HEK293T (cell line): ENCODE results near the gene SEPTIN14.

ENCODE experiments used
- ARNT ChIP-seq: fragments of 450-650 bp; IDR thresholded peaks from 2 replicates; pipeline ENCODE4 v1.6.1; 2017; ENCODE audit warnings: mild to moderate bottlenecking
- BHLHE40 ChIP-seq: fragments of 450-650 bp; IDR thresholded peaks from 2 replicates; pipeline ENCODE4 v1.6.1; 2016; ENCODE audit warnings: mild to moderate bottlenecking, moderate library complexity, borderline replicate concordance
- FOXM1 ChIP-seq: fragments of 450-650 bp; IDR thresholded peaks from 2 replicates; pipeline ENCODE4 v1.6.1; 2017; ENCODE audit warnings: mild to moderate bottlenecking, borderline replicate concordance
- HDGF ChIP-seq: fragments of 450-650 bp; IDR thresholded peaks from 2 replicates; pipeline ENCODE4 v1.6.1; 2017; ENCODE audit warnings: antibody characterized with exemption, borderline replicate concordance
- L3MBTL2 ChIP-seq: fragments of 450-650 bp; conservative IDR thresholded peaks from 2 replicates; pipeline ENCODE4 v1.6.1; 2016; ENCODE audit warnings: mild to moderate bottlenecking
- SP1 ChIP-seq: fragments of 450-650 bp; IDR thresholded peaks from 2 replicates; pipeline ENCODE4 v1.6.1; 2017
- TARDBP ChIP-seq: fragments of 450-650 bp; IDR thresholded peaks from 2 replicates; pipeline ENCODE4 v1.6.1; 2016
- ZNF384 ChIP-seq: fragments of 450-650 bp; IDR thresholded peaks from 2 replicates; pipeline ENCODE4 v1.6.1; 2016

- no peak for TF ChIP-seq SP1
- no peak for TF ChIP-seq ZNF384
- no peak for TF ChIP-seq ARNT
- TF ChIP-seq FOXM1: no peak
- no peak for TF ChIP-seq TARDBP
- no peak for TF ChIP-seq HDGF
- TF ChIP-seq L3MBTL2: no peak
- no peak for TF ChIP-seq BHLHE40
These were observed 88.1 kb downstream of the SEPTIN14 start for GRCh38 chr7:55774327-55775050.
